Testis (tissue), 2 donors: ENCODE measurements around the gene LCE1D.

Experiments
- CTCF ChIP-seq, 3 experiments: fragments of 450-650 bp in 2 of 3; fragments of 200-600 bp in 1 of 3; sonication (generic) in 1 of 3; IDR thresholded peaks; one replicate each; pipeline ENCODE4 v1.5.1; 2016 to 2019; ENCODE audit warnings: antibody characterized with exemption in 3 of 3, mild to moderate bottlenecking in 2 of 3, moderate library complexity in 1 of 3
- POLR2A ChIP-seq: fragments of 450-650 bp; IDR thresholded peaks from one replicate; pipeline ENCODE4 v1.6.1; 2017; ENCODE audit warnings: antibody characterized with exemption, mild to moderate bottlenecking, moderate library complexity

- no peak for TF ChIP-seq CTCF (IDR thresholded peaks at IDR 0.05)
- TF ChIP-seq POLR2A: no peak
Observed at GRCh38 chr1:152836870-152837269, 40.3 kb downstream of the LCE1D start.
